NCI-H446 treated with DMSO at 0.1 percent for 48 hours (cell line): ENCODE measurements around the gene CDIP1.
A peak's percentile ranks its signal among the peaks of the same experiment; 100 is the strongest.

ENCODE experiments used
- DNase-seq: peaks from one replicate; lab custom pipeline; 2025; lab: John Stamatoyannopoulos, UW

The CDIP1 gene

GRCh38 chr16:4514606-4515005, 24.0 kb downstream of the CDIP1 start:
- DNase-seq: no peak

GRCh38 chr16:4513881-4514280, 24.7 kb downstream of the CDIP1 start:
- DNase-seq: no peak

GRCh38 chr16:4513086-4513860, 25.3 kb downstream of the CDIP1 start:
- no peak for DNase-seq

DNA sequence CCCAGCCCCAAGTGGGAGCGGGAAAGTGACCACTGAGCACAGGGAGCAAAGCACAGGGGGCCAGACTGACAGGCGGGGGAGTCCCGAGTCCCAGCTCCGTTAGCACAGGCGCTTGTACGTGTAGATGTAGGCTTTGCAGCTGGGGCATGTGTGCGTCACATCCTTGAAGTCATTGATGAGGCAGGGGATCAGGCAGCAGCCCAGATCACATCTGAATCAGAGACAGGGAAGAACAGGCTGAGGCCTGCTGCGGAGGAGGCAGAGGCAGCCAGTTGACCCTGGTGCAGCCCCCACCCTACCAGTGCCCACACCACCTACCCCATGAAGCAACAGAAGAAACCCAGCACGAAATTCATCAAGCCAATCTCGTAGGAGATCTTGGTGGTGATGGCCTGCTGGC, 26.1 kb downstream of the CDIP1 start:
- no peak for DNase-seq

- no peak for DNase-seq
These were observed 27.0 kb downstream of the CDIP1 start for GRCh38 chr16:4511441-4512082.

DNA sequence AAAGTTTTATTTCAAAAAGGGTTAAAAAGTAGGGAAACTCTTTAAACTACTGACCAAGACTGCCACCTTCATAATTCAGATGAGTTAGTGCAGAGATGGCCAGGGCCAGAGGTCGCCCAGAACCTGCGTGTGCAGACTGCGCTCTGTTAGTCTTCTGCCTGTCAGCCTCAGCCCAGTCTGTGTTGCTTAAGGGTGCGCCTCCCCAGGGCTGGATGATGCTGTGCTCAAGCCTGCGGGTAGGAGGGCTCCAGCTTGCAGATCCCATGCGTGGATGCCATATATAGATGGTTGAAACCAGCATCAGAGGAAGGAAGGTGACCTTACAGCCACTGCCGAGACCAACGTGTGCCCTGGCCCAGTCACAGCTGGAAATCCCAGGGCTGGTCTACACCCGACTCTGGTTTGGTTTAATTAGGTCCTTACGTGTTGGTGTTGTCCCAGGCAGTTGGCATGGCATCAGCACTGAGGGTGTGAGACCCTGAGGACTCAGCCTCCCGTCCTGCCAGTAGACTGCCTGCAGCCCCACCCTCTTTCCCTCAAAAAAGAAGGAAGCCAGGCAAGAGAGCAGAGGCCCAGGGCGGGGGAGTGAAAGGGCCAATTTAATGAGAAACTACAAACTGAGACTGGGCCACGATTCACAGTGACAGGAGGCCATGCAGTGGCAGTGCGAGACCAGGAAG, 27.7 kb downstream of the CDIP1 start:
- DNase-seq: no peak

DNA sequence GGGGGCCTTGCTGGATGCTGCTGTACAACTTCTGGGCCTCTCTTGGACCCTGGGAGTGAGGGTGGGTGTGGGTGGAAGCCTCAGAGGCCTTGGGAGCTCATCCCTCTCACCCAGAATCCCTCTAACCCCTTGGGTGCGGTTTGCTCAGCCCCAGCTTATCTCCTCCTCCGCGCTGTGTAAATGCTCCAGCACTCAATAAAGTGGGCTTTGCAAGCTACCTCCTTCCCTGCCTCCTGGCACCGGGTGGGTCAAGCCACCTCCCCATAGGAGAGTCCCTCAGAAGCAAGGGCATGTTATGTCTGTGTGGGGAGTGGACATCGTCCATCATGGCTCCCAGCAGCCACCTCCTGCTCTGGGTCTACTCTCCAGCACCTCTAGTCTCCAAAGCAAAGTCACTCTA, 28.4 kb downstream of the CDIP1 start:
- no peak for DNase-seq

DNA sequence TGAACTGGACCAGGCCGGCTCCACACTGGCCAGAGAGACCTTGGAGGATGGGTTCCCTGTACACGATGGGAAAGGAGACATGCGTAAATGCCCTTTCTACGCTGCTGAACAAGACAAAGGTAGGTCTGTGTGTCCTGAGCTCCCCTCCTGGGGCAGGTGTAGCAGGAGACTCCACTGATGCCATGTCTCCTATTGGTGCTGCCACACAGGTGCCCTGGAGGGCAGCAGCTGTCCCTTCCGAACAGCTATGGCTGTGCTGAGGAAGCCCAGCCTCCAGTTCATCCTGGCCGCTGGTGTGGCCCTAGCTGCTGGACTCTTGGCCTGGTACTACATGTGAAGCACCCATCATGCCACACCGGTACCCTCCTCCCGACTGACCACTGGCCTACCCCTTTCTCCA, 29.2 kb downstream of the CDIP1 start:
- DNase-seq: no peak

DNA sequence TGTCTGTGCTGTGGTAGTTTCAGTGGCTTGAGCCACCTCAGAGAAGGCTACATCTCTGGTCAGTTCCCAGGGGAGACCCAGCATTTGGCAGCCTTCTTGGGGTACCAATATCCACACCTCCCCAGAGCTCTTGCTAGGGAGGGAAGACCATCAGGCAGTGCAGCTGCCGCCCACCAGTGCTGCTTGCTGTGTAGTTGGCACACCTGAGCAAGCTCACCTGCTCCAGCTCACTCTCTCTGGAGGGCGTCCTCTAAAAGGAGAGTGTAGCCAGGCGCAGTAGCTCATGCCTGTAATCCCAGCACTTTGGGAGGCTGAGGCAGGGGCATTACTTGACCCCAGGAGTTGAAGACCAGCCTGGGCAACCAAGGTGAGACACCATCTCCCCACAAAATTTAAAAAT, 29.8 kb downstream of the CDIP1 start:
- DNase-seq: no peak

DNA sequence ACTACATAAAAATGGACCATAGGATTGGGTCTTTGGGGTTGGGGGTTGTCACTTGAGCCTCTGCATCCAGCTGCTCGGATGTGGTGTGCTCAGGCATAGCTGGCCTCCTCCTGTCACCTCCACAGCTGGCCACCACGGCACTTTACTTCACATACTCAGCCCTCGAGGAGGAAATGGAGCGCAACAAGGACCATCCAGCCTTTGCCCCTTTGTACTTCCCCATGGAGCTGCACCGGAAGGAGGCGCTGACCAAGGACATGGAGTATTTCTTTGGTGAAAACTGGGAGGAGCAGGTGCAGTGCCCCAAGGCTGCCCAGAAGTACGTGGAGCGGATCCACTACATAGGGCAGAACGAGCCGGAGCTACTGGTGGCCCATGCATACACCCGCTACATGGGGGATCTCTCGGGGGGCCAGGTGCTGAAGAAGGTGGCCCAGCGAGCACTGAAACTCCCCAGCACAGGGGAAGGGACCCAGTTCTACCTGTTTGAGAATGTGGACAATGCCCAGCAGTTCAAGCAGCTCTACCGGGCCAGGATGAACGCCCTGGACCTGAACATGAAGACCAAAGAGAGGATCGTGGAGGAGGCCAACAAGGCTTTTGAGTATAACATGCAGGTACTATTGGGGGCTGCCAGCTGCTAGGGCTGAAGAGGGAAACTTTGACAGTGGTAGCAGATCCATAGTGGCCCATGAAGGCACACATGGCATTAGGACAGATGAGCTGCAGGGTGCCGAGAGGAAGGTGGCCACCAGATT, 30.8 kb downstream of the CDIP1 start:
- no peak for DNase-seq

DNA sequence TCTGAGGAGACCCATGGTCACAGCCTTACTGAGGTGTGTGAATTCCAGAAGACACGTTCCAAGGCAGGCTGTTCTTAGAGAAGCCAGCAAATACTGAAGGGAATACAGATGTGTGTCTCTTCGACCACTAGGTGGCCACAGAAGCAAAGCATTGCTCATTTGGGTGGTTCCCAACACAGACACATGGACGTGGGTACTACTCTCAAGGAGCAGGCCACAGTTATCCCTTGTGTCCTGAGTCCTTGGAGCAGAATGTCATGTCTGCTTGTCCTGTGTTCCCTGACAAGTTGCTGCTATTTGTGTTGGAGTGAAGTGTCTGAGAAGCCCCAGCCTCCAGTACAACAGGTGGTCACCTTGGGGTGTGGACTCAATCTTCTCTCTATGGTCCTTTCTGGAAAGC, 32.1 kb downstream of the CDIP1 start:
- peak; percentile 24 for DNase-seq

GRCh38 chr16:4505356-4506147, 33.0 kb downstream of the CDIP1 start:
- DNase-seq: no peak

GRCh38 chr16:4501071-4501478, 37.5 kb downstream of the CDIP1 start:
- DNase-seq: no peak

GRCh38 chr16:4500272-4500671, 38.3 kb downstream of the CDIP1 start:
- no peak for DNase-seq

DNA sequence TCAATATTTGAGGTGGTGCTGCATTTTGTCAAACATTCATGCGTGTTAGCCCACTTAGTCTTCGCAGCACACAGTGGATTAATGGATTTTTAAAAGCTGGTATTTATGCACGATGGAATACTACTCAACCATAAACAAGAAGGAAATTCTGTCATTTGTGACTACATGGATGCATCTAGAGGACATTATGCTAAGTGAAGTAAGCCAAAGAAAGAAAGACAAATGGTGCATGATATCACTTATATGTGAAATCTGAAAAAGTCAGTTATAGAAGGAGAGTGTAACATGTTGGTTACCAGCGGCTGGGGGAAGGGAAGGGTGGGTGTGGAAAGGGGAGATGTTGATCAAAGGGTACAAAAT, 39.4 kb downstream of the CDIP1 start:
- DNase-seq: no peak

GRCh38 chr16:4498546-4499195, 39.9 kb downstream of the CDIP1 start:
- DNase-seq: no peak

GRCh38 chr16:4496305-4496704, 42.3 kb downstream of the CDIP1 start:
- DNase-seq: no peak

DNA sequence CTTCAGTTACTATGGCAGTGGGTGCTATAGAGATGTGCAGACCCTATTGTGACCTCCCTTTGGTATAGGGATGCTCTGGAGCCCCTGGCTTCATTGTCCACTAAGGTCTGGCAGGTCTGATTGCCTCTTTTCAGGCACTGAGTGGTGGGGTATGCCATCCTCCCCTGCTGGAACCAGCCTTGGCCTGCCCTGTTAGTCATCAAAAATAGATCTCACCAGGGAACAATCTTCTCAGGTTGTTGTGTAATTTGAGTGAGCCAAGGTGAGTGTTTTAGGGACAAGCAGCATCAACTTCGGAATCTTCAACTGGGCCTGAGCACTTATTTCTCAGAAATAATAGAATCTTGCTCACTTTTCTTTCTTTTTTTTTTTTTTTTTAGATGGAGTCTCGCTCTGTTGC, 42.8 kb downstream of the CDIP1 start:
- DNase-seq: no peak

DNA sequence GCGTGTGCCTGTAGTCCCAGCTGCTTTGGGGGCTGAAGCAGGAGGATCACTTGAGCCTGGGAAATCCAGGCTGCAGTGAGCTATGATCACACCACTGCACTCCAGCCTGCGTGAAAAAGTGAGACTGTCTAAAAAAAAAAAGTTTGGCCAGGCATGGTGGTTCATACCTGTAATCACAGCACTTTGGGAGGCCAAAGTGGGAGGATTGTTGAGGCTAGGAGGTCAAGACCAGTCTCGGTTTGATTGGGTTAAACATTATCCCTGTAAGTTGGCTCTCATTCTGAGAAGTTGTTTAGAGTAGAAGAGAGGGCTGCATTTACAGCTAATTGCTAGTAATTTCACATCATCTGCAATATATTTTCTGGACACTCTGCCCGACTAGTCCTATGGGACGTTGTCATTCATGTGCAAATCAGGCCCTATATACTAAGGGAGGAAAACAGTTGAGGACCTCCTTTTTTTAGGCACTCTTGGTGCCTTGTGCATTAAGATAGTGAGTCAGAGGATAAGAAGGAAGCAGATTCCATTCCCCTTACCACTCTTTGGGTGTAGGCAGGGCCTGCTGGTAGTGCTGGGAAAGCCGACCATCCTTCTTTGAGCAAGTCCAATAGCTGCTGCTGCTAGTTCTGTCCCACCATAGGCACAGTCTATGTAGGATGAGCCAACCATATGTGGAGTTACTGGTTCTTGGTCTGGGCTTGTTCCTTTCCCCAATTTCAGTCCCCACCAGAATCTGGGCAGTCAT, 43.7 kb downstream of the CDIP1 start:
- DNase-seq: no peak

DNA sequence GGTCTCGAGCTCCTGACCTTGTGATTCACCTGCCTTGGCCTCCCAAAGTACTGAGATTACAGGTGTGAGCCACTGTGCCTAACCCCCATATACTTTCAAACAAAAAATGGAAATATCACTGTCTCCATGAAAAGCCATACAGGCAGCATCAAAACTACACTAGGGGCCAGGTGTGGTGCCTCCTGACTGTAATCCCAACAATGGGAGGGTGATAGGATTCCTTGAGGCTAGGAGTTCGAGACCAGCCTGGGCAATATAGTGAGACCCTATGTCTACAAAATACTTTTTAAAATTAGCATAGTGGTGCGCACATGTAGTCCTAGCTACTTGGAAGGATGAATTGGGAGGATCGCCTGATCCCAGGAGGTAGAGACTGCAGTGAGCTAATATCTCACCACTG, 46.7 kb downstream of the CDIP1 start:
- no peak for DNase-seq

DNA sequence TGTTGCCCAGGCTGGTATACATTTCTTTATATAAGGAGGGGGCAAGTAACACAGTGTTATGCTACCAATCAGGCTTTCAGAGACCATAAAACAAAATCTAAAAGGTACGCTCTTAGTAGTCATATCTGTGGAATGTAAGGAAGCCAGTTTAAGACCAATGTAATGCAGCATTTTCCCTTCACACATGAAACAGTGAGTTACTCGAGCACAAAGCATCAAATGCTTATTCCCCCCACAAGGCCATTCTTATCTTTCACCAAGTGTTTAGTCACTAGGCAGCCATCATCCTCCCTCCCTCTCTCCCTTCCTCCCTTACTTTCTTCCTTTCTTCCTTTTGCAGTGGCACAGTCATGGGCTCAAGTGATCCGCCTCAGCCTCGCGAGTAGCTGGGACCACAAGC, 49.5 kb downstream of the CDIP1 start:
- DNase-seq: no peak
